Kidney tubule cell (primary cell): Measurements from ENCODE around the gene PLS3.
A peak's percentile ranks its signal among the peaks of the same experiment; 100 is the strongest.

Experiments
- DNase-seq: peaks from one replicate; pipeline ENCODE4 v3.0.0-alpha.2; 2018; ENCODE audit warnings: low spot score

The PLS3 gene

DNA sequence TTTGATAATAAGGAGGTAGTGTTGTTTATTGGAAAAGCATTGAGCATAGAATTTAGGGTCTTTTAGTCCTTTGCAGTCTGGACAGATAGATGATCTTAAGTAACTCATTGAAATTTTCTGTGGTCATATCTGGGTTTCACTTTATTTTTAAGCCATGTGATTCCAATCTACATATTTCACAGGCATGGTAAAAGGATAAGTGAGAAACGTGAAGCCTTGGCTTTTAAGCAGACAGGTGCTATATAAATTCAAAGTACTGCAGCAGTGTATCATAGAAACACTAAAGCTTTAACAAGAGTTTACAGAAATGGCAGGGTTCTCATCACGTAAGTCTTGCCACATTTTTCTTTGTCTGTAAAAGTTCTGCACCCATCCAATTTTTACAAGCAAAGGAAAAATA, 4.9 kb downstream of the PLS3 start:
- DNase-seq = no peak

DNA sequence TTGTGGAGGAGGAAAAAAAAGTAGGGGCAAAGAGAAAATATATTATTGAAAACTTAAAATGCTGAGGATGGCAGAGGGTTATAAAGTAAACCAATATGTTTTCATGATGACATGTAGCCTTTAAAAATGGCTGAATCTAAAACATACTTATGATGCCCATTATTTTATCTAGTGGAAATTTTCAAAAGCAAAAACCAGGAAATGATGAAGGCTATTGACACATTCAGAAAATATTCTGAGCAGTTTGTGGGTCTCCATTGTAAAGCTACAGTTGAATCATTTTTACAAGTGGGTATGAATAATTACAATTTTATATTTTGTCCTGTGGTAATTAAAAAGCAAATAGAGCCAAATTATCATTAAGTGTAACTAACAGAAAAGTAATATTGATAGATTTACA, 10.7 kb downstream of the PLS3 start:
- peak; percentile 44 for DNase-seq

DNA sequence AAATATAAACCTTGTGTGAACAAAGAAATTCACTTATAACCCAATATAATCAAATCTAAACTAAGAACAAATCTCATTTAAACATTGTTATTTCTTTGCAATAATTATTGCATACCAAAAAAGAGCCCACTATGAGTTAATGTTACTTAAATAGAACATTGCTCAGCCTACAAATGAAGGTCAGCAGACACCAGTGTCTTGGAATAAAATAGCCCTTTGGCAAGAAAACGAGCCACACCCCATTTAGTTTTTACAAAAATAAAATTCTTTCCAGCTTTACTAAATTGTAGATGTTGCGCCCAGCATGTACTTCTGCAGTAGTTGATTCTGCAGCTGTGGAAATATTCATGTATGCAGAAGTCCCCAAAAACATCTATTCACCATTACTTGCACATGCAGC, 12.2 kb downstream of the PLS3 start:
- no peak for DNase-seq

- DNase-seq = no peak
Measured at GRCh38 chrX:115576676-115577075, 15.7 kb downstream of the PLS3 start.

- DNase-seq = no peak
Measured at GRCh38 chrX:115579327-115579726, 18.4 kb downstream of the PLS3 start.

GRCh38 chrX:115579786-115580294, 18.9 kb downstream of the PLS3 start:
- no peak for DNase-seq

DNA sequence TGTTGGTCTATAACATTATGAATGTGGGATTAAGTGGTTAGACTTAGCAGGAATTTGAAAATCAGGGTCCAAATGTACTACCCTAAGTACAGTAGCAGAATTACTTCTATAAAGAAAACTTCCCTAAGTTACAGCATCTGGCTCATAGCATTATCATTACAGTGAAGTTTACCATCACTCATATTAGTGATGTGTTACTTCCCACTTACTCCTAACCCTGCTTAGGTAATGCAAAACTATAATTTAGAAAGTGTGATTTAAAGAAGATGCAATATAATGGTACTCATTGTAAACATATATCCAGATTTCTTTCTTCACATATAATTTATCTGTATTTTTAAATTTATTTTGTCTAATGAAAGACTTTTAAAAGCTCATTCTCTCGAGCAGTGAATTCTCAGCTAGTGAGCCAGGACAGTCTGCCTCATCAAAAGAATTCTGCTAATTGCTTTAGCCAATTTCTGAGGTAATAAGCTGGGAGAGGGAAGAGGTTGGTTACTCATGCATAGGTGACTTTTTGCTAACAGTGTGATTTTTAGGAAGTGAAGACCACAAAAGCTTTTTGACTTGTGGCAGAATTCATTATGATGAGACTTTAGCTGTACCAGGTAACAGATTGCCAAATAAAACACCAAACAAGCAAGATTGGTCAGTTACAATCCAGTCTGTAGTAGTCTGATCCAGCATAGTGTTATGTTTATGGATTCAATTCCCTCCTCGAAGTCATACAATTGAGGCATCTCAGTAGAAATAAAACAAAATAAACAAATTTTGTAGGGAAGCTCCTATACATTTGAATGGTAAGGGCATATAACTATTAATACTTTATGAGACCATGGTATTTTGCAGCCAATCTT, 21.0 kb downstream of the PLS3 start:
- DNase-seq = no peak

GRCh38 chrX:115582616-115583495, 21.9 kb downstream of the PLS3 start:
- DNase-seq = no peak

DNA sequence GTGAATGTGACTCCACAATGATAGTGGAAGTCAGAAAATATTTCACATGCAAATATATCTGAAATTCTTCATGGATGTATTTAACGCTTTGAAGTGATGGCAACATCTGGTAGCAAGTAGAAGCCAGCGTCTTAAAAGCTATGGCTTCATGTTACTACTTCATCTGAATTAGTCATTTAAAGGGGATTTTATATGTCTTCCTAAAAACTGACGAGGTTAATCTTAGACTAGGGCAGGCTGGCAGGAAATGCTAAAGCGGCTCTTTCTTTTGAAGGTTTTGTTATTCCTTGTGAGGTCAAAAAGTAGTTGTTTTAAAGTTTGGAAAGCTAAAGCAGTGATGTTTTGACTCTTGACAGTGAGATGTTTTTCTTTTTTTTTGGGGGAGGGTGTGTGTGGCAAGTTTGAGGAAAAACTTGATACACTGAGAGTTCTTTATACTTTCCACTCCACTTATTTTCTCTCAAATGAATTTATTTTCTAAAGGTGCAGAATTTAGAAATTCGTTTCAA, 22.6 kb downstream of the PLS3 start:
- peak; percentile 25 for DNase-seq

GRCh38 chrX:115584696-115585095, 23.7 kb downstream of the PLS3 start:
- no peak for DNase-seq

DNA sequence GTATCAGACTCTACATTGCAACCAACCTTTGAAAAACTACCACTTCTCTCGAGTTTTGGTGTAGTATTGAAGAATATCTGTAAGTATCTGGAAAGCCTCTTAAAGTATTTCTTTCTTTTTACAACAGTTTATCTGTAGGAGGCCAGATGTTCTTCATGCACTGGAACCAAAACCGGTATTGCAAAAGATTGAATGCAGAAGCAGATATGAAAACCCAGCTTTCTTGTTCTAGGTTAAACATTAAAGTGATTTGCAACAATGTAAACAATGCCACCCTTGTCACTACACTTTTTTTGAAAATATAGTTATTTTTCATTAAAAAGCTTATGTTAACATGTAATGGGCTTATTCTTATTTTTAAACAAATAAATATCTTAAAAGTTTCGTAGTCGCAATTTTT, 27.2 kb downstream of the PLS3 start:
- DNase-seq = no peak

DNA sequence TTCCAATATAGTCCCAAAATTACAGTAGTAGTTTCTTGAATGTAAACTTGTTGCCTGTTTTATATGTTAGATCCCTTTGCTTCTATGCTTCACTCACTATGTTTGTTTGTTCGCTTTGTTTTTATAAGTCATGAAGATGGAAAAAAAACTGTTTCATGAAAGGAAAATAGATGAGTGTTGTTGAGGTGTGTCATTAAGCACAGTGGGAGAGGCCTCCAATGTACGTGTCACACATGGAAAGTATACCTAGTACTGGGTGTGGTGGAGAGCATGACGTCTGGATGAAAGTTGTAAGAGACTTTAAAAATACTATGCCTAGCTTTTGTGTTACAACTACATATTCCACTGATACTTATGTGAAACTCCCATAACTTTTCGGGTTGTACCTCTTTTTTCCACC, 28.4 kb downstream of the PLS3 start:
- DNase-seq = no peak

GRCh38 chrX:115591420-115591819, 30.4 kb downstream of the PLS3 start:
- DNase-seq = no peak

GRCh38 chrX:115591856-115592842, 31.2 kb downstream of the PLS3 start:
- peak; percentile 16 for DNase-seq

DNA sequence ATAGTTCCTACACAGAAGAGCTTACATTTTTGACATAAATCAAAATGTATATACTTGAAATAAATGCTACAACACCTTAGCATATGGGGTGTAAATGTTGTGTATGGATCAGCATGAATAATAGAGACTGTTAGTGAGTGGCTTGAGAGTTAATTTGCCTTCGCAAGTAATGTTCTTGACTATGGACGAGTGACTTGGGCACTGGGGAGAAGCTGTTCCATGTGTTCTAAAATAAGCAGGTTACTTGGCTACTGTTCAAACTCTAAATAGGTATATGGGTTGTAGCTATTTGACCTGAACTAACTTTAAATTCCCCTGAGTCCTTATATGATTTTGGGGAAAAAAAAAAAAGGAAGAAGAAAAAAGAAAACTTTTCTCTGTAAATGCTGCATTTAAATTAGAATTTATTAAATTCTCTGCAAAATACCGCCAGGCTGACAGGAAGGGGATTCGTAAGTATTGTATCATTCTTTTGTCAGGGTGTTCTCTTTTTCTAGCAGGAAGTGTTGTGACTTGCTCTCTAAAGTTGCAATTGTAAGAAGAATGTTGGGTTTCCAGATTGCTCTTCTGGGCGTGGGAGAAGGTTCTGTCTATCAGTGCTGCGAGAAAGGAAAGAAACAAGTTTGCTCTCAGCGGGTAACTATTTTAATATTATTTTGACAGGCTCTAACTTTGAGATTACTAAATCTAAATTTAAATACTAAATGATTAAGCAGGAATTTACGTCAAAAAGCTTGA, 32.2 kb downstream of the PLS3 start:
- DNase-seq = peak; percentile 53

- DNase-seq = peak; percentile 24
Measured at GRCh38 chrX:115595049-115595448, 34.1 kb downstream of the PLS3 start.

GRCh38 chrX:115598556-115598955, 37.6 kb downstream of the PLS3 start:
- no peak for DNase-seq

DNA sequence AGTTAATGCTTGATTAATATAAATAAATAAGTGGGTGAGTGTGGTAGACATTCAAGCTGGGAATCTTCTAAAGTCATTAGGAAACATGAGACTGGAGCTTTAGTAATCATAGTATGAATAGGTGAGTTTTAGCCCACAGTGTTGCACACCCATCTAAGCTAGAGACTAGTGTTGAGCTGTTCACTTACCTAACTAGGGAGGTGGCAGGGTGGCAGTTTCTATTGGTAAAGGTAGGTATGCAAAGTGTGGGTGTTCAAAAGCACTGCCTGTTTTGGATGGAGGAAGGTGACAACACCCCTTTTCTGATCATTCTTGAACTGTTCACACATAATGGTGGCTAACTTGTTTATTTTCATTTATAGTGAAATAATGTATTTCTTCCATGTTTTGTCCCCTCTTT, 41.3 kb downstream of the PLS3 start:
- no peak for DNase-seq

DNA sequence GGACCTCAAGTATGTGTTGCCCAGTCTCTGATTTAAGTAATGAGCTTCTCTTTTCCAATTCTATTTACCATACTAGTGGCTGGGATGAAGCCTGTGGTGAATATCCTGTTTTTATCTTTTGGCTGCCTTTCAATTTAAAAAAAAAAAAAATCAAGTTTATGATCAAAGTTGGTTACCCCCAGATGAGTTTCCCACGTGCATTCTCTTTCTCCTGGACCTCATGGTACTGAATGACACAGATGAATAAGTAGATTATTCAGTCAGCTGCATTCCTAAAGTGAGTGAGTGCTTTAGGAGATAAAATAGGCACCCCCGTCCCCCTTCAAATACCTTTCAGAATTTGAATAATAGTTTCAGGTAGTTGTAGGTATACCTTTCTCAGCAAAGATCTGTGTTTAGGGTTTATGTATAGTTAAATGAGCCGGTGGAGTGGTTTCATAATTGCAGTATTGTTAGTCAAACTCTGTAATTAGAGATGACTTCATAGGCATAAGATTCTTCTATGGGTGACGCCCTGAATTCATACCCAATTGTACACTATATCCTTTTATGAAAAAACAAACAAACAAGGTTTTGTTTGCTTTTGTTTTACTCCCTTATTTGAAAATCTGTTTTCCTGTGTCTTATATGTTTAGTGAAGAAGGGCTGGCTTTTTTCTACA, 41.9 kb downstream of the PLS3 start:
- DNase-seq = peak; percentile 19

DNA sequence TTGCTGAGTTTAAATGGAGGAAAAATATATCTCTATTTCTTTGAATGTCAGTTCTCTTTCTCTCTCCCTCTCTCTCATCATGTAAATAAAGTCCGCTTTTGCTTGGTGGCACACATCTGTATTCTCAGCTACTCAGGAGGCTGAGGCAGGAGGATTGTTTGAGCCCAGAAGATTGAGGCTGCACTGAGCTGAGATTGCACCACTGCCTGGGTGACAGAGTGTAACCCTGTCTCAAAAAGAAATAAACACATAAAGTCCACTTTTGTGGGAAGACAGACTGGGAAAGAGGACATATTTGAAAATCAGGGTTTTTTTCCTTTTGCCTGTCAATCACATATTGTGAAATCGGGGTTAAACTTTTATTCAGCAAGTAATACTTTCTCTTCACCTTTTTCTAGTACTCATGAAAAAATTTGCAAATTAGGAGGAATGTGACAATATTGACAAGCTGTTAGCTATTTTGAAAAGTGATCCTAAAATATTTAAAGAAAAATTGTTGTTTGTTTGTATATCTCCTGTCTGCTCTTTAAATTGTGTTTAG, 42.6 kb downstream of the PLS3 start:
- no peak for DNase-seq
